ENCODE results near the gene MIPEP.

- TF ChIP-seq CTCF (IDR thresholded peaks at IDR 0.05) (no peak), POLR2A (IDR thresholded peaks at IDR 0.05) (no peak), POLR2AphosphoS5 (IDR thresholded peaks at IDR 0.05) (no peak)
Measured at GRCh38 chr13:23806874-23807526, 82.2 kb downstream of the MIPEP start.

Measured in prostate gland (tissue), 2 donors.